Cardiac muscle cell (in vitro differentiated cells and primary cell): ENCODE results near the gene BRICD5. TPM values are rescaled to one million over a fixed set of nuclear protein-coding genes. Genes with fewer than 3 reads are reported as not detected.

Source experiments
- DNase-seq, 2 donors: peaks; one replicate each; pipeline versions ENCODE4 v3.0.0 to v3.0.0-alpha.2; 2010 to 2017; ENCODE audit warnings: low read depth in 1 of 2, low spot score in 1 of 2
- H3K27ac ChIP-seq: fragments of 200-600 bp; sonication (generic); 2 replicates; pipeline ENCODE4 v1.5.1; 2016
- H3K27me3 ChIP-seq: fragments of 200-600 bp; sonication (generic); 2 replicates; pipeline ENCODE4 v1.6.0; 2016; ENCODE audit warnings: control low read depth
- H3K36me3 ChIP-seq: fragments of 200-600 bp; sonication (generic); 2 replicates; pipeline ENCODE4 v1.5.1; 2016; ENCODE audit warnings: control low read depth
- H3K4me1 ChIP-seq: fragments of 200-600 bp; sonication (generic); 2 replicates; pipeline ENCODE4 v1.8.1; 2017; ENCODE audit warnings: low read depth, mild to moderate bottlenecking, mixed run types
- H3K4me3 ChIP-seq: fragments of 200-600 bp; sonication (generic); 2 replicates; pipeline ENCODE4 v1.5.1; 2016; ENCODE audit warnings: mild to moderate bottlenecking
- H3K9me3 ChIP-seq: fragments of 200-600 bp; sonication (generic); 2 replicates; pipeline ENCODE4 v1.5.1; 2017; ENCODE audit warnings: low read depth, mild to moderate bottlenecking, control low read depth
- polyA plus RNA-seq: library from polyadenylated mRNA; unstranded; fragments of >200 nt; fragmentation: Nextera tagmentation; extraction: Ambion mirVana; gene quantifications from 2 replicates; pipeline ENCODE4 v1.2.1, GENCODE V29; 2016
- total RNA-seq: library from RNA; depleted of rRNA; stranded (reverse); fragments of >200 nt; gene quantifications from 2 replicates; pipeline ENCODE4 v1.2.3, GENCODE V29; 2016
- TF ChIP-seq, protein P1 (sequence below): IDR thresholded peaks from 2 replicates; pipeline ENCODE4 v1.5.1; 2012; ENCODE audit warnings: low read depth, mild to moderate bottlenecking, low read length

Gene BRICD5
- total and polyA plus RNA-seq, 2 experiments from 2014 or later, result 21.8 to 24.6 TPM

GRCh38 chr16:2214719-2214968, 4.0 kb upstream of the BRICD5 start, which contains the start of gene PGP:
Gene PGP (minus strand): TSS chr16:2214840. CDS start chr16:2214777, 63 bp downstream.
- no peaks in the 10 kb centered on the region for H3K9me3 ChIP-seq
- peak within 1 kb of the TSS; percentile 94 for H3K4me3 ChIP-seq
- peak within 1 kb of the TSS; percentile 93 for H3K27ac ChIP-seq
- H3K27me3 ChIP-seq, result no peaks in the 10 kb centered on the region
- TF ChIP-seq, protein P1, sequence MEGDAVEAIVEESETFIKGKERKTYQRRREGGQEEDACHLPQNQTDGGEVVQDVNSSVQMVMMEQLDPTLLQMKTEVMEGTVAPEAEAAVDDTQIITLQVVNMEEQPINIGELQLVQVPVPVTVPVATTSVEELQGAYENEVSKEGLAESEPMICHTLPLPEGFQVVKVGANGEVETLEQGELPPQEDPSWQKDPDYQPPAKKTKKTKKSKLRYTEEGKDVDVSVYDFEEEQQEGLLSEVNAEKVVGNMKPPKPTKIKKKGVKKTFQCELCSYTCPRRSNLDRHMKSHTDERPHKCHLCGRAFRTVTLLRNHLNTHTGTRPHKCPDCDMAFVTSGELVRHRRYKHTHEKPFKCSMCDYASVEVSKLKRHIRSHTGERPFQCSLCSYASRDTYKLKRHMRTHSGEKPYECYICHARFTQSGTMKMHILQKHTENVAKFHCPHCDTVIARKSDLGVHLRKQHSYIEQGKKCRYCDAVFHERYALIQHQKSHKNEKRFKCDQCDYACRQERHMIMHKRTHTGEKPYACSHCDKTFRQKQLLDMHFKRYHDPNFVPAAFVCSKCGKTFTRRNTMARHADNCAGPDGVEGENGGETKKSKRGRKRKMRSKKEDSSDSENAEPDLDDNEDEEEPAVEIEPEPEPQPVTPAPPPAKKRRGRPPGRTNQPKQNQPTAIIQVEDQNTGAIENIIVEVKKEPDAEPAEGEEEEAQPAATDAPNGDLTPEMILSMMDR, result no peak
- peaks cover 22% of the 10 kb centered on the region for H3K4me1 ChIP-seq
- DNase-seq, result no peak
- no peaks in the 10 kb centered on the region for H3K36me3 ChIP-seq

- H3K4me3 ChIP-seq, result peak overlapping the region; percentile 94
- H3K4me1 ChIP-seq, result peaks cover 22% of the 10 kb centered on the region
- peaks cover 5% of the 10 kb centered on the region for H3K36me3 ChIP-seq
- H3K27ac ChIP-seq, result peak overlapping the region; percentile 93
- TF ChIP-seq, protein P1, result no peak
- peak in 1 of 2 donors; percentile 18 for DNase-seq
- no peaks in the 10 kb centered on the region for H3K27me3 ChIP-seq
- no peaks in the 10 kb centered on the region for H3K9me3 ChIP-seq
Observed at GRCh38 chr16:2213817-2214718, 3.4 kb upstream of the BRICD5 start.

DNA sequence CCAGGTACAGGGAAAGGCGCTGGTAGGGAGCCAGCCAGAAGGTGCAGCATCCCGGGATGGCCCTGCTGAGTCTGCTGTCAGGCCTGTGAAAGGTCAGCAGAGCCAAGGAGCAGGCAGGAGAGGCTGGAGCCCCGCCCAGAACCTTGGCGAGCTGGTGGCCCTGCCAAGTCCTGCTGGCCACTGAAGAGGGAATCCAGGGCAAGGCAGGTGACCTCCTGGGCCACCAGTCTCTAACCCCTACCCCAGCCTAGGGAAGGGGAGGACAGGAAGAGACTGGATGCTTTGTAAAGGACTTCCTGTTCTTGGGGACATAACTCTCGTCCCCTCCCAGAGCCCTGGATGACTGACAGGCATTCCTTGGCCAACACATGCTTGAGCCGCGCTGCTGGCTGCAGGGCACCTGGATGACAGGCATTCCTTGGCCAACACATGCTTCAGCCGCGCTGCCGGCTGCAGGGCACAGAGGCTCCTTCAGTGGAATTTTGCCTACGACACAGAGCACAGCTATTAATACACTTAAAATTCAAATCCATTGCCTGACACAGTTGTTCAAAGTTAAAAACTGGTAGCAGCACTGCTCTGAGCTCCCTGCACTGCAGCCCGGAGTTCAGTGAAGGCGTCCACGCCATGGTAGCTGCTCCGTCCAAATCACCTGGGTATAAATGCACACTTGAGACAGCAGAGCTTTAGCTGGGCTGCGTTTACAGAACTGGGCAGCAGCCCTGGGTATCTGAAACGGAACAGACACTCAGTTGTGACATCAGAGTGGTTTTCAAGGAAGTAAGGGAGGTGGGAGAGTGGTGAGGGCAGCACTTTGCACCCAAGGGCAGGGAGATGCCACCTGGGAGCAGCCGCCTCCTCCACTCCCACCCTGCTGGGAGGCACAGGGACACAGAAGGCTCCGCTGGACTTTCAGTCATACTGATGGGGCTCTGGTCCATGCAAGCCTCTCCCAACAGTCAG, 2.0 kb upstream of the BRICD5 start:
- TF ChIP-seq, protein P1, result no peak
- Histone ChIP-seq H3K4me1 (peaks cover 22% of the 10 kb centered on the region), H3K4me3 (peak overlapping the region; percentile 94), H3K27me3 (no peaks in the 10 kb centered on the region), H3K36me3 (peaks cover 5% of the 10 kb centered on the region), H3K27ac (peak overlapping the region; percentile 81), H3K9me3 (no peaks in the 10 kb centered on the region)
- DNase-seq, result no peak

GRCh38 chr16:2211923-2212347, 1.3 kb upstream of the BRICD5 start:
- Histone ChIP-seq H3K27me3 (no peaks in the 10 kb centered on the region), H3K4me3 (no peak overlapping the region), H3K4me1 (peaks cover 22% of the 10 kb centered on the region), H3K36me3 (peaks cover 5% of the 10 kb centered on the region), H3K9me3 (no peaks in the 10 kb centered on the region), H3K27ac (peak overlapping the region; percentile 81)
- TF ChIP-seq, protein P1, result no peak
- DNase-seq, result no peak

DNA sequence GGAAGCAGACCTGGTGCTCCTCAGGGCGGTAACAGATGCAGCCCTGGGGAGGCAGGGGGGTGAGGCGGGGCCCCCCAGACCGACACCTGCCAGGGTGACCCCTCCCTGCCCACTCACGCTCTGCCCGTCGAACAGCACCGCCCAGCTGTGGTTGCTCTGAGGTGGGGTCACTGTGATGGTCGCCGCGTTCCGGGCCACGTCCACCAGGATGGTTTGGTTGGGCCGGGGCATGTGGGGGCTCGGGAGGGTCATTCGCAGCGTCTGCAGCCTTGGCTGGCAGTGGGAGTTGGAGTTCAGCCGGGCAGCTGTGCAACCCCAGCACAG, 692 bp downstream of the BRICD5 start:
- Histone ChIP-seq H3K4me1 (peaks cover 26% of the 10 kb centered on the region), H3K9me3 (no peaks in the 10 kb centered on the region), H3K36me3 (peaks cover 5% of the 10 kb centered on the region), H3K4me3 (no peak overlapping the region), H3K27ac (peak overlapping the region; percentile 81), H3K27me3 (no peaks in the 10 kb centered on the region)
- DNase-seq, result no peak
- TF ChIP-seq, protein P1, result no peak
